Measurements from ENCODE around the gene CDC42SE2.
"Not testable (repeated sequence)": the region's sequence is repeated elsewhere in the genome, so short reads cannot be mapped to it uniquely, and the experiment has no call there.

CDC42SE2 gene

DNA sequence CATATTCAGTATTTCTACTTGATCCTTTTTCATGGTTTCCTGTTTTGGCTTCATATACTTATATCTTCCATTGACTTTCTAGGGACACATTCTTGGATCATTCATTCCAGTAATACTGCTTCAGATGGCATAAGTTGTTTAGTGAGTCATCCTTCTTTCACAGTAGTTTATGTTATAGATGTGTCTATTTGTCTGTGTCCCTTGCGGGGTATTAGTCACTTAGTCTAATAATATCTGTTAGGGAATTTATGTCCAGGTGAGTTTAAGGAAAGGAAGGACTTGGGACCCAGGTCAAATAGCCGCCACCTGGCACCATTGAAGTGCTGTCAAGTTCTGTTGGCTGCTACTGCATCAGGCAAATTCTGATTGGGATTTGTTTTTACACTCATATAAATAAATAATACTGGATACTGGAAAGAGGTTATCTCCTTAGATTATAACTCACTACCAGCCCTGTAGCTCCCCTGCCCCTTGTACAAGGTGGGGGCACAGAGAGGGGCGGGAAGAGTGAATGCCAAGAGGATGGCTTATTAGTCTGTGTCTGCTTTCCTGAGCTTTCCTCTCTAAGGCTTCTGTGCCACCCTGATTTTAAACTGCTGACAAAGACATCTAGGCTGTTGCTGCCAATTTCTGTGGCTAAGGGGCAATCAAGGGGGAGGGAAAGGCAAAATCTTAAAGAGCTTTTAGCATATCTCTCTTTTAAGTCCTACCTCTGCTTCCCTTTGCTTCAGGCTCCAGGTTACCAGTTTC lies 64.9 kb downstream of the CDC42SE2 start:
- TF ChIP-seq, protein P1, sequence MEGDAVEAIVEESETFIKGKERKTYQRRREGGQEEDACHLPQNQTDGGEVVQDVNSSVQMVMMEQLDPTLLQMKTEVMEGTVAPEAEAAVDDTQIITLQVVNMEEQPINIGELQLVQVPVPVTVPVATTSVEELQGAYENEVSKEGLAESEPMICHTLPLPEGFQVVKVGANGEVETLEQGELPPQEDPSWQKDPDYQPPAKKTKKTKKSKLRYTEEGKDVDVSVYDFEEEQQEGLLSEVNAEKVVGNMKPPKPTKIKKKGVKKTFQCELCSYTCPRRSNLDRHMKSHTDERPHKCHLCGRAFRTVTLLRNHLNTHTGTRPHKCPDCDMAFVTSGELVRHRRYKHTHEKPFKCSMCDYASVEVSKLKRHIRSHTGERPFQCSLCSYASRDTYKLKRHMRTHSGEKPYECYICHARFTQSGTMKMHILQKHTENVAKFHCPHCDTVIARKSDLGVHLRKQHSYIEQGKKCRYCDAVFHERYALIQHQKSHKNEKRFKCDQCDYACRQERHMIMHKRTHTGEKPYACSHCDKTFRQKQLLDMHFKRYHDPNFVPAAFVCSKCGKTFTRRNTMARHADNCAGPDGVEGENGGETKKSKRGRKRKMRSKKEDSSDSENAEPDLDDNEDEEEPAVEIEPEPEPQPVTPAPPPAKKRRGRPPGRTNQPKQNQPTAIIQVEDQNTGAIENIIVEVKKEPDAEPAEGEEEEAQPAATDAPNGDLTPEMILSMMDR (IDR thresholded peaks at IDR 0.05; ENCODE audit: borderline replicate concordance, insufficient read depth, low read depth, low read length) = no peak

GRCh38 chr5:131329286-131329560 lies 65.4 kb downstream of the CDC42SE2 start:
- H3K4me3 ChIP-seq (ENCODE audit: low read depth, low read length) = no peak overlapping the region
- TF ChIP-seq, protein P1 (IDR thresholded peaks at IDR 0.05; ENCODE audit: borderline replicate concordance, insufficient read depth, low read depth, low read length) = no peak

More for the DNA sequence above, 64.9 kb downstream of the CDC42SE2 start:
- no peak overlapping the region for H3K4me3 ChIP-seq (ENCODE audit: low read depth, low read length)

GRCh38 chr5:131330031-131330430 lies 66.2 kb downstream of the CDC42SE2 start:
- no peak overlapping the region for H3K4me3 ChIP-seq (ENCODE audit: low read depth, low read length)
- TF ChIP-seq, protein P1 (IDR thresholded peaks at IDR 0.05; ENCODE audit: borderline replicate concordance, insufficient read depth, low read depth, low read length) = no peak

GRCh38 chr5:131335756-131336155 lies 71.9 kb downstream of the CDC42SE2 start:
- H3K4me3 ChIP-seq (ENCODE audit: low read depth, low read length) = not testable (repeated sequence)

- H3K4me3 ChIP-seq (ENCODE audit: low read depth, low read length) = not testable (repeated sequence)
These were observed 72.9 kb downstream of the CDC42SE2 start for GRCh38 chr5:131336801-131337200.

- H3K4me3 ChIP-seq (ENCODE audit: low read depth, low read length) = not testable (repeated sequence)
These were observed 73.6 kb downstream of the CDC42SE2 start for GRCh38 chr5:131337240-131338050.

DNA sequence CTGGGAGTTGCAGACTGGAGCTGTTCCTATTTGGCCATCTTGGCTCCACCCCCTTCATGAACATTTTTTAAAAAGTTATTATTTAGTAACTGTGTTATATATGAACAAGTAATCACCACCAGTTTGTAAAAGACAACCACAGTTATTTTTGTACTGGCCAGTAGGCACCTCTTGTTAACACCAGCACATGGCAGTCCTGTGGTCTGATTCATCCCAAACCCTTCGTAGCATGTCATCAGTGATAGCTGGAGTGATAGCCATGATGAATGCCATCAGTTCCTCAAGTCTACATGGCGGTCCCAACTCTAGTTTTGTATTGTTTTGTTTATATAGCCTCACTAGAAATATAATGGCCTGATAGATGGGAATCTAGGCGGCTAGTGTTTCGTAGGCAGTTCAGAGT lies 74.2 kb downstream of the CDC42SE2 start:
- TF ChIP-seq, protein P1 (IDR thresholded peaks at IDR 0.05; ENCODE audit: borderline replicate concordance, insufficient read depth, low read depth, low read length) = no peak

GRCh38 chr5:131344288-131344687 lies 80.4 kb downstream of the CDC42SE2 start:
- not testable (repeated sequence) for H3K4me3 ChIP-seq (ENCODE audit: low read depth, low read length)

More for the DNA sequence above, 74.2 kb downstream of the CDC42SE2 start:
- H3K4me3 ChIP-seq (ENCODE audit: low read depth, low read length) = no peak overlapping the region

DNA sequence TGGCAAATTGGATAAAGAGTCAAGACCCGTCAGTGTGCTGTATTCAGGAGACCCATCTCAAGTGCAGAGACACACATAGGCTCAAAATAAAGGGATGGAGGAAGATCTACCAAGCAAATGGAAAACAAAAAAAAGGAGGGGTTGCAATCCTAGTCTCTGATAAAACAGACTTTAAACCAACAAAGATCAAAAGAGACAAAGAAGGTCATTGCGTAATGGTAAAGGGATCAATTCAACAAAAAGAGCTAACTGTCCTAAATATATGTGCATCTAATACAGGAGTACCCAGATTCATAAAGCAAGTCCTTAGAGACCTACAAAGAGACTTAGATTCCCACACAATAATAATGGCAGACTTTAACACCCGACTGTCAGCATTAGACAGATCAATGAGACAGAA lies 82.4 kb downstream of the CDC42SE2 start:
- H3K4me3 ChIP-seq (ENCODE audit: low read depth, low read length) = not testable (repeated sequence)

DNA sequence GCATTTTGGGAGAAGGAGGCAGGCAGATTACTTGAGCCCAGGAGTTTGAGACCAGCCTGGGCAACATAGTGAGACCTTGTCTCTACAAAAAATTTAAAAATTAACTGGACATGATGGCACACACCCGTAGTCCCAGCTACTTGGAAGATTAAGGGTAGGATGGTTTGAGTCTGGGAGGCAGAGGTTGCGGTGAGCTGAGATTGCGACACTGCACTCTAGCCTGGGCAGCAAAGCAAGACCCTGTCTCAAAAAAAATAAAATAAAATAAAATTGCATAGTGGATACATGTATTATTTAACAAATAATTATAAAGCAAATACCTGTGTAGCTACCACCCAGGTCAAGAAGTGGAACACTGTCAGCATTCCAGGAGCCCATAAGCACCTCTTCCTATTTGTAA lies 90.1 kb downstream of the CDC42SE2 start:
- TF ChIP-seq, protein P1 (IDR thresholded peaks at IDR 0.05; ENCODE audit: borderline replicate concordance, insufficient read depth, low read depth, low read length) = no peak
- H3K4me3 ChIP-seq (ENCODE audit: low read depth, low read length) = no peak overlapping the region
